ENCODE measurements around the gene TMEM107. TPM values are rescaled to one million over a fixed set of nuclear protein-coding genes. Genes with fewer than 3 reads are reported as not detected.

TMEM107 gene
- total RNA-seq, 1 experiment from 2014 or later = 17.2 TPM

DNA sequence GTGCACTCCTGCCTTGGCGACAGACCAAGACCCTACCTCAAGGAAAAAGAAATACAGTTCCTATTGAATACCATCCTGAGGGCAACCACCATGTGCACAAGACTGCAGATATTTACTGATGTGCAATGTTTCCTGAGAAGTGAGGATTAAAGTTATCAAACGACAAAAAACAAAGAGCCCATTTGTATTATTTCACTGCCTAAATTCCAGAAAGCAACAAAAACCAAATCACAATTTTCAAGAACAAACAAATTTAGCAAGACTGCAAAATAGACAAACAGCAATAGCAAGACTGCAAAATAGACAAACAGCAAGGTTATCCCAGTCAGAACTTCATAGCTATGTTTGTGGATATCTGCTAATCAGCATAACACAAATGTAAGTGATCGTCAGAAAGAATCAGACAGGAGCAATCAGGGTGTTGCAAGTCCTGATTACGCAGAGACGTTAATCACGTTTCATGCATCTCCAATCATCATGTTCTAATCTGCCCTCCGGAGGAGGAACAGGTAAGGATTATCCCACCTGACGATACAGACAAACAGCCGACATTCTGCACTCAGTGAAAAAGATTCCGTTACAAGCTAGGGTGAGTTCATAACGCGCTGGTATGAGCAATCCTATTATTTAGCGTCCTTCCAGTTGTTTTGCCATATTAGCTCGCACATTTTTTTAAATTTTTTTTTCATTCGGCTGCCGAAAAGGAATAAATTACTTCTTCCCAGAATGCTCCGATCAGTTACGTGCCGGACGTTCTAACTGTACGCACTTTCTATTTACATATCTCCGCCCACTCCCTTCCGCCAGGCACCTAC, 2.9 kb downstream of the TMEM107 start (continued):
- TF ChIP-seq, protein P1, sequence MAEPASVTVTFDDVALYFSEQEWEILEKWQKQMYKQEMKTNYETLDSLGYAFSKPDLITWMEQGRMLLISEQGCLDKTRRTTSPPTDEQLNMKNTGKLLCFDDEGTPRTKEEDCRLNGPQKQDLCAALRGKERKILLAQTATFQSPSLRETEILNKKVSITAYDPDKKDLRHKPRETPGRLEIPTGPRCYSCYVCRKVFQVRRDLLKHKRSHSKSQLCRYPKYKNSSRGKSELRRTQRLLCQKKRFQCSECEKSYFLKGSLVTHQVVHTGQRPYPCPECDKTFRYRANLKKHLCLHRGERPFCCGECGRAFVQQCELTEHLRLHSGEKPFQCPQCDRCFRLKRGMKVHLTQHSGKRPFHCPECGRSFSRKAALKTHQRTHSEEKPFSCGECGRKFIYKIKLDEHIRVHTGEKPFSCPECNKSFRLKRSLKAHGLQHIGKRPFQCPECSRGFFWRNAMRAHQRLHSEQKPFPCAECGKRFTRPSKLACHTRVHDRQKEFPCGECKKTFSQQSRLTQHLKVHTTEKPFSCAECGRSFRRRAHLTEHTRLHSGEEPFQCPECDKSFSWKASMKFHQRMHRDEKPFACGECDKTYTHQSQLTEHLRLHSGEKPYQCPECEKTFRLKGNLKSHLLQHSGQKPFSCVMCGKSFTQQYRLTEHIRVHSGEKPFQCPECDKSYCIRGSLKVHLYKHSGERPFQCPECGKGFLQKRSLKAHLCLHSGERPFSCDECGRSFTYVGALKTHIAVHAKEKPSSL (CRISPR knock-in tag; conservative IDR thresholded peaks at IDR 0.05) = peak; percentile 99
- peak; percentile 92 for TF ChIP-seq TEAD4 (CRISPR knock-in tag; IDR thresholded peaks at IDR 0.05)
- peak; percentile 97; the same call in 1 of the 2 replicates for TF ChIP-seq JAZF1 (CRISPR knock-in tag; IDR thresholded peaks at IDR 0.05)
- TF ChIP-seq ATF1 (CRISPR knock-in tag; IDR thresholded peaks at IDR 0.05) = peak; percentile 93
- TF ChIP-seq EMX1 (CRISPR knock-in tag; IDR thresholded peaks at IDR 0.05) = peak; percentile 99
- peak; percentile 99 for TF ChIP-seq NFATC4 (CRISPR knock-in tag; IDR thresholded peaks at IDR 0.05)
- peak; percentile 40; the same call in 1 of the 2 replicates for TF ChIP-seq NFYB (CRISPR knock-in tag; conservative IDR thresholded peaks at IDR 0.05; ENCODE audit: low read depth)
- peak; percentile 98 for TF ChIP-seq CBFB (CRISPR knock-in tag; IDR thresholded peaks at IDR 0.05; ENCODE audit: low read depth)
- no peak for TF ChIP-seq TCF7 (CRISPR knock-in tag; IDR thresholded peaks at IDR 0.05; ENCODE audit: low read depth)
- peak; percentile 99 for TF ChIP-seq ZNF671 (CRISPR knock-in tag; IDR thresholded peaks at IDR 0.05)
- TF ChIP-seq RELA (CRISPR knock-in tag; IDR thresholded peaks at IDR 0.05; ENCODE audit: borderline replicate concordance) = no peak
- TF ChIP-seq, protein P2, sequence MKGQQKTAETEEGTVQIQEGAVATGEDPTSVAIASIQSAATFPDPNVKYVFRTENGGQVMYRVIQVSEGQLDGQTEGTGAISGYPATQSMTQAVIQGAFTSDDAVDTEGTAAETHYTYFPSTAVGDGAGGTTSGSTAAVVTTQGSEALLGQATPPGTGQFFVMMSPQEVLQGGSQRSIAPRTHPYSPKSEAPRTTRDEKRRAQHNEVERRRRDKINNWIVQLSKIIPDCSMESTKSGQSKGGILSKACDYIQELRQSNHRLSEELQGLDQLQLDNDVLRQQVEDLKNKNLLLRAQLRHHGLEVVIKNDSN (CRISPR knock-in tag; IDR thresholded peaks at IDR 0.05) = peak; percentile 82
- TF ChIP-seq, protein P3, sequence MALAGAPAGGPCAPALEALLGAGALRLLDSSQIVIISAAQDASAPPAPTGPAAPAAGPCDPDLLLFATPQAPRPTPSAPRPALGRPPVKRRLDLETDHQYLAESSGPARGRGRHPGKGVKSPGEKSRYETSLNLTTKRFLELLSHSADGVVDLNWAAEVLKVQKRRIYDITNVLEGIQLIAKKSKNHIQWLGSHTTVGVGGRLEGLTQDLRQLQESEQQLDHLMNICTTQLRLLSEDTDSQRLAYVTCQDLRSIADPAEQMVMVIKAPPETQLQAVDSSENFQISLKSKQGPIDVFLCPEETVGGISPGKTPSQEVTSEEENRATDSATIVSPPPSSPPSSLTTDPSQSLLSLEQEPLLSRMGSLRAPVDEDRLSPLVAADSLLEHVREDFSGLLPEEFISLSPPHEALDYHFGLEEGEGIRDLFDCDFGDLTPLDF (CRISPR knock-in tag; IDR thresholded peaks at IDR 0.05) = peak; percentile 44; the same call in 1 of the 2 replicates
- TF ChIP-seq, protein P4, sequence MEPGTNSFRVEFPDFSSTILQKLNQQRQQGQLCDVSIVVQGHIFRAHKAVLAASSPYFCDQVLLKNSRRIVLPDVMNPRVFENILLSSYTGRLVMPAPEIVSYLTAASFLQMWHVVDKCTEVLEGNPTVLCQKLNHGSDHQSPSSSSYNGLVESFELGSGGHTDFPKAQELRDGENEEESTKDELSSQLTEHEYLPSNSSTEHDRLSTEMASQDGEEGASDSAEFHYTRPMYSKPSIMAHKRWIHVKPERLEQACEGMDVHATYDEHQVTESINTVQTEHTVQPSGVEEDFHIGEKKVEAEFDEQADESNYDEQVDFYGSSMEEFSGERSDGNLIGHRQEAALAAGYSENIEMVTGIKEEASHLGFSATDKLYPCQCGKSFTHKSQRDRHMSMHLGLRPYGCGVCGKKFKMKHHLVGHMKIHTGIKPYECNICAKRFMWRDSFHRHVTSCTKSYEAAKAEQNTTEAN (CRISPR knock-in tag; IDR thresholded peaks at IDR 0.05) = peak; percentile 94; the same call in 1 of the 2 replicates
- peak; percentile 99 for TF ChIP-seq OVOL2 (CRISPR knock-in tag; IDR thresholded peaks at IDR 0.05; ENCODE audit: borderline replicate concordance)
- peak; percentile 74; the same call in 1 of the 2 replicates for TF ChIP-seq ZNF121 (CRISPR knock-in tag; IDR thresholded peaks at IDR 0.05)
- TF ChIP-seq, protein P5, sequence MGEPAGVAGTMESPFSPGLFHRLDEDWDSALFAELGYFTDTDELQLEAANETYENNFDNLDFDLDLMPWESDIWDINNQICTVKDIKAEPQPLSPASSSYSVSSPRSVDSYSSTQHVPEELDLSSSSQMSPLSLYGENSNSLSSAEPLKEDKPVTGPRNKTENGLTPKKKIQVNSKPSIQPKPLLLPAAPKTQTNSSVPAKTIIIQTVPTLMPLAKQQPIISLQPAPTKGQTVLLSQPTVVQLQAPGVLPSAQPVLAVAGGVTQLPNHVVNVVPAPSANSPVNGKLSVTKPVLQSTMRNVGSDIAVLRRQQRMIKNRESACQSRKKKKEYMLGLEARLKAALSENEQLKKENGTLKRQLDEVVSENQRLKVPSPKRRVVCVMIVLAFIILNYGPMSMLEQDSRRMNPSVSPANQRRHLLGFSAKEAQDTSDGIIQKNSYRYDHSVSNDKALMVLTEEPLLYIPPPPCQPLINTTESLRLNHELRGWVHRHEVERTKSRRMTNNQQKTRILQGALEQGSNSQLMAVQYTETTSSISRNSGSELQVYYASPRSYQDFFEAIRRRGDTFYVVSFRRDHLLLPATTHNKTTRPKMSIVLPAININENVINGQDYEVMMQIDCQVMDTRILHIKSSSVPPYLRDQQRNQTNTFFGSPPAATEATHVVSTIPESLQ (CRISPR knock-in tag; IDR thresholded peaks at IDR 0.05) = no peak
- TF ChIP-seq GABPB1 (CRISPR knock-in tag; IDR thresholded peaks at IDR 0.05) = peak; percentile 85
- TF ChIP-seq JUN (CRISPR knock-in tag; IDR thresholded peaks at IDR 0.05) = peak; percentile 97
- TF ChIP-seq NR2C2 (CRISPR knock-in tag; IDR thresholded peaks at IDR 0.05) = peak; percentile 40; the same call in 1 of the 2 replicates
- peak; percentile 95 for TF ChIP-seq SOX15 (CRISPR knock-in tag; IDR thresholded peaks at IDR 0.05)
- TF ChIP-seq, protein P6, sequence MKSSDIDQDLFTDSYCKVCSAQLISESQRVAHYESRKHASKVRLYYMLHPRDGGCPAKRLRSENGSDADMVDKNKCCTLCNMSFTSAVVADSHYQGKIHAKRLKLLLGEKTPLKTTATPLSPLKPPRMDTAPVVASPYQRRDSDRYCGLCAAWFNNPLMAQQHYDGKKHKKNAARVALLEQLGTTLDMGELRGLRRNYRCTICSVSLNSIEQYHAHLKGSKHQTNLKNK (CRISPR knock-in tag; IDR thresholded peaks at IDR 0.05) = peak; percentile 100
- TF ChIP-seq, protein P7, sequence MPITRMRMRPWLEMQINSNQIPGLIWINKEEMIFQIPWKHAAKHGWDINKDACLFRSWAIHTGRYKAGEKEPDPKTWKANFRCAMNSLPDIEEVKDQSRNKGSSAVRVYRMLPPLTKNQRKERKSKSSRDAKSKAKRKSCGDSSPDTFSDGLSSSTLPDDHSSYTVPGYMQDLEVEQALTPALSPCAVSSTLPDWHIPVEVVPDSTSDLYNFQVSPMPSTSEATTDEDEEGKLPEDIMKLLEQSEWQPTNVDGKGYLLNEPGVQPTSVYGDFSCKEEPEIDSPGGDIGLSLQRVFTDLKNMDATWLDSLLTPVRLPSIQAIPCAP (CRISPR knock-in tag; IDR thresholded peaks at IDR 0.05) = peak; percentile 93
- peak; percentile 50; the same call in 1 of the 2 replicates for TF ChIP-seq ZNF423 (CRISPR knock-in tag; IDR thresholded peaks at IDR 0.05)
- TF ChIP-seq ETV6 (CRISPR knock-in tag; IDR thresholded peaks at IDR 0.05) = peak; percentile 97
- no peak for TF ChIP-seq ZNF396 (CRISPR knock-in tag; IDR thresholded peaks at IDR 0.05; ENCODE audit: borderline replicate concordance)
- TF ChIP-seq, protein P8, sequence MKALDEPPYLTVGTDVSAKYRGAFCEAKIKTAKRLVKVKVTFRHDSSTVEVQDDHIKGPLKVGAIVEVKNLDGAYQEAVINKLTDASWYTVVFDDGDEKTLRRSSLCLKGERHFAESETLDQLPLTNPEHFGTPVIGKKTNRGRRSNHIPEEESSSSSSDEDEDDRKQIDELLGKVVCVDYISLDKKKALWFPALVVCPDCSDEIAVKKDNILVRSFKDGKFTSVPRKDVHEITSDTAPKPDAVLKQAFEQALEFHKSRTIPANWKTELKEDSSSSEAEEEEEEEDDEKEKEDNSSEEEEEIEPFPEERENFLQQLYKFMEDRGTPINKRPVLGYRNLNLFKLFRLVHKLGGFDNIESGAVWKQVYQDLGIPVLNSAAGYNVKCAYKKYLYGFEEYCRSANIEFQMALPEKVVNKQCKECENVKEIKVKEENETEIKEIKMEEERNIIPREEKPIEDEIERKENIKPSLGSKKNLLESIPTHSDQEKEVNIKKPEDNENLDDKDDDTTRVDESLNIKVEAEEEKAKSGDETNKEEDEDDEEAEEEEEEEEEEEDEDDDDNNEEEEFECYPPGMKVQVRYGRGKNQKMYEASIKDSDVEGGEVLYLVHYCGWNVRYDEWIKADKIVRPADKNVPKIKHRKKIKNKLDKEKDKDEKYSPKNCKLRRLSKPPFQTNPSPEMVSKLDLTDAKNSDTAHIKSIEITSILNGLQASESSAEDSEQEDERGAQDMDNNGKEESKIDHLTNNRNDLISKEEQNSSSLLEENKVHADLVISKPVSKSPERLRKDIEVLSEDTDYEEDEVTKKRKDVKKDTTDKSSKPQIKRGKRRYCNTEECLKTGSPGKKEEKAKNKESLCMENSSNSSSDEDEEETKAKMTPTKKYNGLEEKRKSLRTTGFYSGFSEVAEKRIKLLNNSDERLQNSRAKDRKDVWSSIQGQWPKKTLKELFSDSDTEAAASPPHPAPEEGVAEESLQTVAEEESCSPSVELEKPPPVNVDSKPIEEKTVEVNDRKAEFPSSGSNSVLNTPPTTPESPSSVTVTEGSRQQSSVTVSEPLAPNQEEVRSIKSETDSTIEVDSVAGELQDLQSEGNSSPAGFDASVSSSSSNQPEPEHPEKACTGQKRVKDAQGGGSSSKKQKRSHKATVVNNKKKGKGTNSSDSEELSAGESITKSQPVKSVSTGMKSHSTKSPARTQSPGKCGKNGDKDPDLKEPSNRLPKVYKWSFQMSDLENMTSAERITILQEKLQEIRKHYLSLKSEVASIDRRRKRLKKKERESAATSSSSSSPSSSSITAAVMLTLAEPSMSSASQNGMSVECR (CRISPR knock-in tag; IDR thresholded peaks at IDR 0.05; ENCODE audit: borderline replicate concordance) = peak; percentile 98

Measured in WTC11 (cell line).